GM19193 (cell line): ENCODE measurements around the gene UNC93A.

Experiments used
- POLR2A ChIP-seq: IDR thresholded peaks from 4 replicates; pipeline ENCODE4 v1.6.1; 2011; ENCODE audit not compliant: insufficient read depth, insufficient read length; ENCODE audit errors: extremely low read depth

Gene UNC93A

DNA sequence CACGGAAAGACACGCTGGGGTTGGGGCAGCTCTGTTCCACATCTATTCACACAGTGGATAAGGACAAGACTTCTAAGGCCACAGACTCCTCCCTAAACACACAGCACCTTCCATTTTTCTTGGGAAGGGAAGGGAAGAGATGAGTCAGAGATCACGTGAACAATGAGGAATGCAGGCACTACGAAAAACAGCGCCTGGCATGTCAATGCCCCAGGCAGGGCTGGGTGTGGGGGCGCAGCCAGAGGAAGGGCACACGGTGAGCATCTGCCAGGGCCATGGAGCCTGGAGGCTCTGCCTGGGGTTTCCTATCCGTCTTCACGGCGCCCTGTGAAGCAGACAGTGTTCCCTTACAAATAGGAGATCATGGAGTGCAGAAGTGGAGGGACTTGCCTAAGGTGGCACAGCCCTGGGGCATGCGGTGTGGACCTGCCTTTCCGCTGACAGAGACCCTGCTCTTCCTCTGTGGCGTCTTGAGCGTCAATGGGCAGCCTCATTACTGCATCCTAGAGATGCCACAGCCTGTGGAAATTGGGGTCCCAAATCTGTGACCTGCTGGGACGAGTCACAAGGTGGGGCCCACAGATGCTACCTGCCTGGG is 15.4 kb downstream of the UNC93A start:
- no peak for TF ChIP-seq POLR2A

DNA sequence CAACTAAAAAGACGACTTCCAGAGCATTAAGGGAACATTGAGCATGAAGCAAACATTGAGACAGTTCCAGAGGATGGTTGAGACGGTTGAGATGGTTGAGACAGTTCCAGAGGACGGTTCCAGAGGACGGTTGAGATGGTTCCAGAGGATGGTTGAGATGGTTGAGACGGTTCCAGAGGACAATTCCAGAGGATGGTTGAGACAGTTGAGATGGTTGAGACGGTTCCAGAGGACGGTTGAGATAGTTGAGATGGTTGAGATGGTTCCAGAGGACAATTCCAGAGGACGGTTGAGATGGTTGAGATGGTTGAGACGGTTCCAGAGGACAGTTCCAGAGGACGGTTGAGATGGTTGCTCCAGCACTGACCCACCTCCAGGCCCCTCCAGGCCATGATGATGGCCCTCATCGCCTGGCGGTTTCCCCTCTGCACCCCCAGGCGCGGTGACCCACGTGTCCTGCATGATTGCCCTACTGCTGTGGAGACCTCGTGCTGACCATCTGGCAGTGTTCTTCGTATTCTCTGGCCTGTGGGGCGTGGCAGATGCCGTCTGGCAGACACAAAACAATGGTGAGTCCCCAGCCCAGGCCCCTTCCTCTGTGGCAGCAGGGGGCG is 16.3 kb downstream of the UNC93A start:
- no peak for TF ChIP-seq POLR2A

DNA sequence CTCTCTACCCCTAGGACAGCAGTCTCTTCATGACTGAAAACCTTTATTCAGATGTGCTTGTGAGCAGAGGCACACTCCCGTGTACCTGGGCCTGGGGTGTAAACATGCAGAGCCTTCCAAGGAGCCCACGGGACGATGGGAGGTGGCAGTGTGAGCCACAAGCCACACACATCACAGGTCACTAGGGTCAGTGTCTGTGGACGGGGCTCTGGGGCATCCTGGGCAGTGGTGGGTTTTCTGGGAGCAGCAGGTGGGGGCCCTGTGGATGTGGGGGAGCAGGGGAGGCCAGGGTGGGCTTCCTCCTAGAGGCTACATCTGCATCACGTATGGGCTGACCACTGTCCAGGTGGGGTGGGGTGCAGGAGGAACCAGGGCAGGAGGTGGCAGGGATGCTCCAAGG is 17.1 kb downstream of the UNC93A start:
- TF ChIP-seq POLR2A, result no peak

GRCh38 chr6:167311286-167311685 is 20.2 kb downstream of the UNC93A start:
- TF ChIP-seq POLR2A, result no peak

DNA sequence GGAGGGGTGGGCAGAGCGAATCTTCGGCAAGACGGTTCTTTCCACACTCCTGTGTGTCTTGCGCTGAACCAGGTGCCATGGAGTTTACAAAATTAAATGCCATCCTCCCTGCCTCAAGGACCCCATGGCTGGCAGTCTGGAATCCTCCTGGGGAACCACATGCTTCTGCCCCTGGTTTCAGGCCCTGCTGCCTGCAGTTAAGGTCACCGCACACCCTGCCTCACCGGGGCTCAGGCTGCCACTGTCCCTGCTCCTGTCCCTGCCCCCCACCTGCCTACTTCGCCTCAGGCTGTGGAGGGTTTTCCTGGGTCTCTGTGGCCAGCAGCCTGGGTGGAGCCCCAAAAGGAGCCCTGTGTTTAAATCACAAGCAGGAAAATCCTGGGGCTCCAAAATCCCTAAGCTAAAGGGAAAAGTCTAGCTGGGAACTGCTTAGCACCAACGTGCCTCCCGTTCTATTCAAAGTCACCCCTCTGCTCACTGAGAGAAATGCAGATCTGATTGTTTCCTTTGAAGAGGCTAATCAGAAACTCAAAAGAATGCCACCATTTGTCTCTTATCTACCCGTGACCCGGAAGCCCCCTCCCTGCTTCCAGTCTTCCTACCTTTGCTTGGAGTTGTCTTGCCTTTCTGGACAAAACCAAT is 23.2 kb downstream of the UNC93A start:
- no peak for TF ChIP-seq POLR2A

DNA sequence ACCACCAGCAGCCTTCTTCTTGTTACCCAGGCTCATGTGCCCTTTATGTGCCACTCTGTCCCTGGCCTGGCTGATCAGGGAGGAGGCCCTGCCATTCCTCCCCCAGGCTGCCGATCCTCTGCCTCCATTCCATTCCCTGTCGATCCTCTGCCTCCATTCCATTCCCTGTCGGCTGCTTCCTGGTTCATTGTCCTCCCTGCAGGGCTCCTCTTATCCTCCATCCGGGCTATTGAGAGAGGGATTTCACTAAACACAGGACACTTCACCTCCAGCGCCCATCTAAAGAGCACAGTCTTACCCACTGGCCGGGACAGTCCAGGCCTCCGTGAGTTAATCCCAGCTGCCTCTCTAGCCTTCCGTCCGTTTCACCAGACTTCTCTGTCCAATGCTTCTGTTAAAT is 26.1 kb downstream of the UNC93A start:
- TF ChIP-seq POLR2A, result no peak

DNA sequence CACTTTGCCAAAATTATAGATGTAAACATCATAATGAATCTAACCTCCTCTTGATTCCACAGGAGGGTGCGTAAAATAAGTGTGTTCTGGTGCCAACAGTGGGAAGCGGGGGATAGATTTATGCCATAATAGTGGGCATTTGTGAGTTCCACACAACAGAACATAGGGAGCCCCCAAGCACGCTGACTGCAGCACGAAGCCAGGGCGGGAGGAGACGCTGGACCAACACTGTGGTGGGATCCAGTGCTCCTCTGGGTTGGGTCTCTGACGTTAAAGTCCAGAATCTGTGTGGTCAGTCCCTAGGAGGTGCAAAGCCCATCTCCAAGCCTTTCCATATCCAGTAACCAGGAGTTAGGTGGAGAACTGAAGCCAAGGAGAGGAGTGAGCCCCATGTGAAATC is 32.0 kb downstream of the UNC93A start:
- no peak for TF ChIP-seq POLR2A

GRCh38 chr6:167324111-167324510 is 33.0 kb downstream of the UNC93A start:
- no peak for TF ChIP-seq POLR2A

DNA sequence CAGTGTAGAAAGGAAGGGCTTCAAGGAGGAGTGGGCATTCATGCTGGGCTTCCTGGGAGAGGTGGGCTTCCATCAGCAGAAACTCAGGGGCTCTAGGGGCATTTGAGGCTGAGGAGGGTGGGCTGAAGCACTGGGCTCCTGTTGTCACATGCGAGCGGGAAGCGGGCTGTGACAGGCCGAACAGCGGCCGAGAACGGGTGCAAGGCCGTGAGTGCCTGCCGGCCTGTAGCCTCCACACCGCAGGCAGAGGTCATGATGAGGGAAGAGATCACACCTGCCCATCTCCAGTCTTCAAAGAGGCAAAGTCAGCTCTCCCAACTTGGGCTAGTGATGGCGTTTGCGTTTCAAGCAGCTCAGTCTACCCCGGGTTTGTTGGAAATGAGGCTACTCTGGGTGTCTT is 34.7 kb downstream of the UNC93A start:
- no peak for TF ChIP-seq POLR2A

- TF ChIP-seq POLR2A, result no peak
Measured at GRCh38 chr6:167327391-167327790, 36.3 kb downstream of the UNC93A start.

DNA sequence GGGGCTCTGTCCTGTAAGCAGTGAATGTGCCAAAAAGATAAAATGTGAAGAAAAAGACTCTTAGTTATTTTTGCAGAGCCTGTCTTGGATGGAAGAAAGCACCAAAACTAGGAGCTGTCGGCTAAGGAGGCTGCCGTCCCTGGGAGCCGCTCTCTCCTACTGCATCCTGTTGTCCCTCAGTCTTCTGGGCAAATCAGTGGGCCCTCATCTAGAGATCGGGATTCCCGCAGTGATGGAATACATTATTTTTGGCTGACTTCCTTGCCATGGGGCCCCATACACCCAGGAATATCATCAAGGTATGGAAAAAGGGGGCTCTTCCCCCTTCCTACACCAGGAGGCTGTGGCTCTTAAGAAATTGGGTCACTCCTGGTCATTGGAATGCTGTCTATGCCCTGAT is 37.0 kb downstream of the UNC93A start:
- TF ChIP-seq POLR2A, result no peak

GRCh38 chr6:167329014-167329413 is 37.9 kb downstream of the UNC93A start:
- TF ChIP-seq POLR2A, result no peak

DNA sequence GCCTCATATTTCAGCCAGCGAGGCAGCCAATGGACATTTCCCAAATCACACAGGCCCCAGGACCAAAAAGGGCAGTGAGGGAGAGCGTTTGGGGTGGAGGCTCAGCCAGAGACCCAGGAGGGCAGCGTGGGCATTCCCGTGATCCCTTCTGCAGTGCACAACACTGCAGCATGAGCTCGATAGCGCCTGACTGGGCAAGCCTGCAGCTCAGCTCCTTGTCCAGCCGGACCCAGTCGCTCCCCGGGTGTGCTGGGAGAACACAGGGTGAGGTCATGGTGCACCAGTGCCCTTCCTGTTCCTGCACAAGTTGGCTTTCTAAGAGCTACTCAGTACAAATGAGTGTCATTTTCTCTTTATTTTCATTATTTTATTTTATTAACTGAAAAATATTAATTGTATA is 39.6 kb downstream of the UNC93A start:
- TF ChIP-seq POLR2A, result no peak

- no peak for TF ChIP-seq POLR2A
Measured at GRCh38 chr6:167331565-167331964, 40.5 kb downstream of the UNC93A start.

GRCh38 chr6:167336844-167337630 is 45.9 kb downstream of the UNC93A start:
- no peak for TF ChIP-seq POLR2A
